ENCODE results near the gene CYP8B1.

GRCh38 chr3:42844815-42845214 is 30.9 kb downstream of the CYP8B1 start:
- TF ChIP-seq CTCF (conservative IDR thresholded peaks at IDR 0.05 in 1 of 2, IDR thresholded peaks at IDR 0.05 in 1 of 2; ENCODE audit: extremely low read depth in 1 of 2, insufficient read depth in 1 of 2, low read depth in 1 of 2, low read length in 2 of 2) (no peak), EZH2 (IDR thresholded peaks at IDR 0.05; ENCODE audit: borderline replicate concordance, low read length) (no peak)

All from mammary epithelial cell (primary cell).